ENCODE data around the gene SEC14L2. TPM values are rescaled to one million over a fixed set of nuclear protein-coding genes. Genes with fewer than 3 reads are reported as not detected.

Gene SEC14L2
- total and polyA plus RNA-seq, 2 of the 4 experiments (the other 2 are of a cell fraction), result 38.7 to 54.8 TPM

DNA sequence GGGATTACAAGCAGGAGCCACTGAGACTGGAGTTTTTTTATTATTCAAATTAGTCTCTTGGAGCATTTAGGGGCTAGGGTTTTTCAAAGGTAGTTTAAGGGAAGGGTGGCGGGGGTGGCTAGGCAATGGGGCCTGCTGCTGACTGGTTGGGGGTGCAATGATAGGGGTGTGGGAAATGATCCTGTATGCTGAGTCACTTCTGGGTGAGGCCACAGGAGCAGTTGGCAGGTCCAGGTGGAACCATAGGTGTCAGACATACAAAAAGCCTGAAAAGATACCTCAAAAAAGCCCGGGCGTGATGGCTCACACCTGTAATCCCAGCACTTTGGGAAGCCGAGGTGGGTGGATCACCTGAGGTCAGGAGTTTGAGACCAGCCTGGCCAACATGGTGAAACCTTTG, 42.4 kb downstream of the SEC14L2 start:
- no TSS peak for BruUV-seq (replicated peaks)
- intact Hi-C loops (cut with micrococcal nuclease) (no loop called here), dilution Hi-C loops (cut with HindIII; ENCODE audit: low sequenced_read_pairs, unreplicated experiment) (no loop called here), in situ Hi-C loops (cut with MboI; ENCODE audit: low sequenced_read_pairs) (no loop called here)
- no peak overlapping the region for H2AK9ac ChIP-seq (replicated peaks; ENCODE audit: low read depth, low read length, poor library complexity)
- no peak overlapping the region for H3K18ac ChIP-seq (ENCODE audit: low read depth, low read length)
- no peak overlapping the region for H2BK5ac ChIP-seq (ENCODE audit: low read depth, low read length, poor library complexity, severe bottlenecking)
- H3K56ac ChIP-seq (ENCODE audit: extremely low read depth, insufficient read depth, low read length), result no peak overlapping the region
- ATAC-seq (ENCODE audit: low read depth) (no peak), DNase-seq (no peak)
- H2AK5ac ChIP-seq (ENCODE audit: low read depth, low read length), result no peak overlapping the region
- no peak overlapping the region for H3K9ac ChIP-seq (ENCODE audit: low read depth, low read length)
- H4K5ac ChIP-seq (ENCODE audit: low read depth, low read length), result no peak overlapping the region
- H2BK120ac ChIP-seq (ENCODE audit: low read depth, low read length), result no peak overlapping the region
- no CpG with 5 or more reads among the region's 4 CpGs for WGBS, 2 experiments (ENCODE audit: extremely low coverage in 2 of 2, insufficient read length in 1 of 2)
- ChIA-PET POLR2A (ENCODE audit: unreplicated experiment) (no interaction called here), CTCF (no interaction called here)
- no peaks in the 10 kb centered on the region for H4K20me1 ChIP-seq (ENCODE audit: insufficient read depth, low read length)
- H2AFZ ChIP-seq (replicated peaks; ENCODE audit: low read length, poor library complexity), result no peak overlapping the region
- H3K79me1 ChIP-seq (ENCODE audit: low read depth in 1 of 2, low read length in 2 of 2), result no peaks in the 10 kb centered on the region
- H3K36me3 ChIP-seq (ENCODE audit: control insufficient read depth, insufficient read depth, low read length), result no peaks in the 10 kb centered on the region
- H2BK20ac ChIP-seq (ENCODE audit: low read depth, low read length), result no peak overlapping the region
- no peak overlapping the region for H4K91ac ChIP-seq (ENCODE audit: insufficient read depth, low read depth, low read length)
- H3K4me1 ChIP-seq (ENCODE audit: control insufficient read depth, insufficient read depth, low read length), result peaks cover 2% of the 10 kb centered on the region; the same call in 1 of the 2 replicates
- no peak overlapping the region for H3K23ac ChIP-seq (ENCODE audit: low read depth, low read length)
- TF ChIP-seq RAD21 (IDR thresholded peaks at IDR 0.05; ENCODE audit: low read length) (no peak), RCOR1 (IDR thresholded peaks at IDR 0.05; ENCODE audit: insufficient replicate concordance, low read length) (no peak), POLR2A (IDR thresholded peaks at IDR 0.05; ENCODE audit: low read depth, low read length) (no peak), MAFK (IDR thresholded peaks at IDR 0.05; ENCODE audit: low read depth, low read length) (no peak), CEBPB (IDR thresholded peaks at IDR 0.05; ENCODE audit: low read depth, low read length) (no peak), CHD1 (IDR thresholded peaks at IDR 0.05; ENCODE audit: low read depth, low read length) (no peak), SMC3 (IDR thresholded peaks at IDR 0.05; ENCODE audit: low read depth, low read length) (no peak)
- TF ChIP-seq, protein P1, sequence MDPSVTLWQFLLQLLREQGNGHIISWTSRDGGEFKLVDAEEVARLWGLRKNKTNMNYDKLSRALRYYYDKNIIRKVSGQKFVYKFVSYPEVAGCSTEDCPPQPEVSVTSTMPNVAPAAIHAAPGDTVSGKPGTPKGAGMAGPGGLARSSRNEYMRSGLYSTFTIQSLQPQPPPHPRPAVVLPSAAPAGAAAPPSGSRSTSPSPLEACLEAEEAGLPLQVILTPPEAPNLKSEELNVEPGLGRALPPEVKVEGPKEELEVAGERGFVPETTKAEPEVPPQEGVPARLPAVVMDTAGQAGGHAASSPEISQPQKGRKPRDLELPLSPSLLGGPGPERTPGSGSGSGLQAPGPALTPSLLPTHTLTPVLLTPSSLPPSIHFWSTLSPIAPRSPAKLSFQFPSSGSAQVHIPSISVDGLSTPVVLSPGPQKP (IDR thresholded peaks at IDR 0.05; ENCODE audit: borderline replicate concordance, low read depth, low read length), result no peak
- TF ChIP-seq, protein P2, sequence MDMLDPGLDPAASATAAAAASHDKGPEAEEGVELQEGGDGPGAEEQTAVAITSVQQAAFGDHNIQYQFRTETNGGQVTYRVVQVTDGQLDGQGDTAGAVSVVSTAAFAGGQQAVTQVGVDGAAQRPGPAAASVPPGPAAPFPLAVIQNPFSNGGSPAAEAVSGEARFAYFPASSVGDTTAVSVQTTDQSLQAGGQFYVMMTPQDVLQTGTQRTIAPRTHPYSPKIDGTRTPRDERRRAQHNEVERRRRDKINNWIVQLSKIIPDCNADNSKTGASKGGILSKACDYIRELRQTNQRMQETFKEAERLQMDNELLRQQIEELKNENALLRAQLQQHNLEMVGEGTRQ (IDR thresholded peaks at IDR 0.05; ENCODE audit: low read depth, low read length), result no peak
- H2BK15ac ChIP-seq (ENCODE audit: low read depth, low read length), result no peak overlapping the region
- no peak overlapping the region for H3K27ac ChIP-seq (ENCODE audit: insufficient read depth, low read length)
- no peak overlapping the region for H3K4ac ChIP-seq (ENCODE audit: low read depth, low read length)
- no peaks in the 10 kb centered on the region for H3K9me3 ChIP-seq (ENCODE audit: control insufficient read depth, insufficient read depth, low read length)
- peaks cover 12% of the 10 kb centered on the region for H3K27me3 ChIP-seq (ENCODE audit: control insufficient read depth, insufficient read depth, low read length)
- no peaks in the 10 kb centered on the region; the same call in 1 of the 2 replicates for H3K9me1 ChIP-seq (ENCODE audit: insufficient read depth, low read length)
- no peak overlapping the region for H3K14ac ChIP-seq (replicated peaks; ENCODE audit: low read depth, low read length)
- no peak overlapping the region for H3K4me2 ChIP-seq (ENCODE audit: low read depth, low read length)
- H3K4me3 ChIP-seq (ENCODE audit: insufficient read depth, low read depth, low read length), result no peak overlapping the region
- no peak overlapping the region for H4K8ac ChIP-seq (ENCODE audit: low read depth in 2 of 2, low read length in 2 of 2)
